GM21526 (cell line): ENCODE data around the gene MCMBP.
"Not testable (repeated sequence)": the region's sequence is repeated elsewhere in the genome, so short reads cannot be mapped to it uniquely, and the experiment has no call there.

ENCODE experiments used
- ATAC-seq: cut with Tn5 transposase; IDR thresholded peaks from one replicate; pipeline ENCODE4 v1.9.1; 2021; ENCODE audit warnings: moderate library complexity; ENCODE audit not compliant: unreplicated experiment, low FRiP score

Gene MCMBP

GRCh38 chr10:119883901-119884611 lies 11.4 kb upstream of the MCMBP start:
- ATAC-seq, result not testable (repeated sequence)

DNA sequence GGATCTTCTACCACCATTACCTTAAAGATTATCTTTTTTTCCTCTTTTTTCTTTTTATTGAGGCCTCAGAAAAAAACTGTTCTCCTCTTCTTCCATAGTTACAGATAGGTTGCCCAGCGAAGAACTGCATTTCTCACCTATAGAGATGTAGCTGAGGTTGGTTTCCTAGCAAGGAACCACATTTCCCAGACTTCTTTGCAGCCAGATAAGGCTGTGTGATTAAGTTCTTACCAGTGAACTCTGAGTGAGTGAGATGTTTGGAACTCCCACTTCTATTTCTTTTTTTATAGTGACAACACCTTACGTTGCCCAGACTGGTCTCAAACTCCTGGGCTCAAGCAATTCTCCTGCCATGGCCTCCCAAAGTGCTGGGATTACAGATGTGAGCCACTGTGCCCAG lies 5.9 kb upstream of the MCMBP start:
- ATAC-seq, result no peak

DNA sequence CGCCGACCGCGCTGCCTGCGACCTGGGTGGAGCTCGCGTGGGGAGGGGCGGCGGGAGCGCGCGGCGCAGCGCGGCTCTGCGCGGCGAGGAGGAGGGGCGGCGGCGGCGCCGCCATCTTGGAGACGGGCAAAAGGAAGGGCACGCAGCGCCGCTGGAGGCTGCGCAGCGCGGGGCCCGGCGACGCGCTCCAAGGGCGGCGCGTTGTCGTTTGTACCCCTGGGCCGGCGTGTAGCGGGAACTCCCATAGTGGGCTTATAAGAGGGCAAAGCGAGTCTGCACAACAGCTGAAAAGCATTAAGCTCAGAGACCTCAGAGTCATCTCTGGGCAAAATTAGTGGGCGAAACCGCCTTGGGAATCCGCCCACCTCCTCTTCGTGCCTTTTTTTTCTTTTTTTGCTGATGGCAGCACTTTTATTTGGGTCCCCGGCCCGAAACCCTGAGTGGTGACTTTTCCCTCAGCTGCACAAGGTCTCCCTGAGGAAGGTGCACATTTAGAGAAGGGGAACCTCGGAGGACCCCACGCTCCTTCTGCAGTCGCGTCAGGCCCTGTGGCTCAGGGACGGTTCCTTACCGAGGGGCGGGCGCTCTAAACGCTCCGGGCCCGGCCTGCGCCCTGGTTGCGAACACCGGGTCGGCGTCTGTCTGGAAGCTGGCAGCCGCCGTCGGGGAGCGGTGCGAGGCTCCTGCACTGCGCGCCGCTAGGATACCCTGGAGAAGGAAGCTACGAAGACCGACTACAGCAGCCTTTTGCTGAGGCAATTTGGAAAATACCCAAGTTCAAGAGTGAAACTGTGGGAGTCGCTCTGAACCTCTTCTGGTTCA lies 428 bp upstream of the MCMBP start:
- peak; percentile 88 for ATAC-seq

GRCh38 chr10:119871881-119872609 lies 598 bp downstream of the MCMBP start:
- ATAC-seq, result peak; percentile 39

DNA sequence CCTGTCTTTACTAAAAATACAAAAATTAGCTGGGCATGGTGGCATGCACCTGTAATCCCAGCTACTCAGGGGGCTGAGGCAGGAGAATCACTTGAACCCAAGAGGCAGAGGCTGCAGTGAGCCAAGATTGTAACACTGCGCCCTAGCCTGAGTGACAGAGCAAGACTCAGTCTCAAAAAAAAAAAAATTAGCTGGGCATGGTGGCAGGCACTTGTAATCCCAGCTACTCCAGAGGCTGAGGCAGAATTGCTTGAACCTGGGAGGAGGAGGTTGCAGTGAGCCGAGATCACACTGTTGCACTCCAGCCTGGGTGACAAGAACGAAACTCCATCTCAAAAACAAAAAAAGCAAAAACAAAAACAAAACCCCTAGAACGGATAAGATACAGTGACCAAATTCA lies 3.2 kb downstream of the MCMBP start:
- not testable (repeated sequence) for ATAC-seq

DNA sequence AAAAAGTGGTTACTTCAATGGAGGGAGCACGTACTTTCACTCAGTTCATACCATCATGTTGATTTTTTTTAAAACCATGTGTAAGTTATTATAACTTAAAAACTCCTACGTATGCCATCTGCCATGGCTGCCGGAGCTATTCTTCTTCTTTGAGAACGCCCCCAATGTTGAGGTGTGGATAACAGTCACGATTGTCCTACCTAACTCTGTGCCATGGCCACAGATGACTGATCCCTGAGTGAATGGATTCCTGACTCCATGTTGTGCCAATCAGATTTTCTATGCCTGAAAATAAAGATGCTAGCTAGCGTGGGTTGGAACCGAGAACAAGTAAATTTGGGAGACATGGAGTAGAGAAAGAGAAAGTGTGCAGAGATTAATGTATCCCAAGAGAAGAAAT lies 5.3 kb downstream of the MCMBP start:
- no peak for ATAC-seq

GRCh38 chr10:119865699-119866240 lies 6.9 kb downstream of the MCMBP start:
- ATAC-seq, result no peak

DNA sequence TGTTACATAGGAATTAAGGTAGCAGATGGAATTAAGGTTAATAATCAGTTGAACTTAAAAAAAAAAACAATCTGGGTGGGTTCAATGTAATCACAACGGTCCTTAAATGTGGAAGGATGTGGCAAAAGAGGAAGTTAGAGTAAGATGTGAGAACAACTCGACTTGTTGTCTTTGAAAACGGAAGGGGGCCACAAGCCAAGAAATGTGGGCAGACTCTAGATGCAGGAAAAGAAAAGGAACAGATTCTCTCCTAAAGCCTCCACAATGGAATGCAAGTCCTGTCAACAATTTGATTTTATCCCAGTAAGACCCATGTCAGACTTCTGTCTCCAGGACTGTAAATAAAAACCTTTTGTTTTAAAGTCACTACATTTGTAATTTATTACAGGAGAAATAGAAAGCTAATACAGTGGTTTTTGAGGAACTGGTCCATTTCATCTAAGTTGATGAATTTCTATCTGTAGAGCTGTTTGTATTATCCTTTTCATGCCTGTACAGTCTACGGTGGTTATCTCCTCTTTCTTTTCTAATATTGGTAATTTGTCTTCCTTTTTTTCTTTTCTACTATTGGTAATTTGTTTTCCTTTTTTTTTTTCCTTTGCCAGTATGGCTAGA lies 8.6 kb downstream of the MCMBP start:
- no peak for ATAC-seq

GRCh38 chr10:119862524-119862923 lies 10.1 kb downstream of the MCMBP start:
- ATAC-seq, result no peak

DNA sequence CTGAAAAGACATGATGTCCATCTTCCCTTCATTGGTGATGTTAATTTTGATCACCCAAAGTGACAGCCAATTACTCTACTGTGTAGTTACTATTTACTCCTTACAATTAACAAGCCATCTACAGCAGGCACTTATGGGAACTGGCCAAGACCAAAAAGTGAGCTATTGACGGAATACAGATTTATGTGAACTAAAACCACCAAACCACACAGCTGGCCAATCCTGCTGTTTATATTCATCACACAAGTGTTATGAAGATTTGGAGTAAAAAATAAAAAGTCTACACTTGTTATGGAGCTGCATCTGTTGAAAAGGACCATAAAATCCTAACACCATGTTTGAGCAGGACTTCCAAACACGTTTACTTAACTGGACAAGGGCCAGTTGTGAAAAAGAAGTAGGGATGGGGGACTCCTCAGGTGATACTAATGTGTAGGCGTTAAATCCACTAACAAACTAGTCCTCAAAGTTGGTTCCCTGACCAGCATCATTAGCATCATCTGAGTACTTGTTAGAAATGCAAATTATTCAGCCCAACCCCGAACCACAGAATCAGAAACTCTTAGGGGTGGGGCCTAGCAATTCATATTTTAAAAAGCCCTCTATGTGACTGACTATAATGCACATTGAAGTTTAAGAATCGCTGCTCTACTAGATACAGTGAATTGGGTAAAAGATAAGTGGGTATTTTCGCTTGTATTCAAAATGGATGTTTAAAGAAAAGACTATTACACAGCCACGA lies 11.6 kb downstream of the MCMBP start:
- no peak for ATAC-seq

GRCh38 chr10:119859420-119860258 lies 13.0 kb downstream of the MCMBP start:
- no peak for ATAC-seq

GRCh38 chr10:119858063-119858462 lies 14.6 kb downstream of the MCMBP start:
- no peak for ATAC-seq

- no peak for ATAC-seq
These were observed 19.1 kb downstream of the MCMBP start for GRCh38 chr10:119853574-119853973.

GRCh38 chr10:119852822-119853221 lies 19.8 kb downstream of the MCMBP start:
- no peak for ATAC-seq

DNA sequence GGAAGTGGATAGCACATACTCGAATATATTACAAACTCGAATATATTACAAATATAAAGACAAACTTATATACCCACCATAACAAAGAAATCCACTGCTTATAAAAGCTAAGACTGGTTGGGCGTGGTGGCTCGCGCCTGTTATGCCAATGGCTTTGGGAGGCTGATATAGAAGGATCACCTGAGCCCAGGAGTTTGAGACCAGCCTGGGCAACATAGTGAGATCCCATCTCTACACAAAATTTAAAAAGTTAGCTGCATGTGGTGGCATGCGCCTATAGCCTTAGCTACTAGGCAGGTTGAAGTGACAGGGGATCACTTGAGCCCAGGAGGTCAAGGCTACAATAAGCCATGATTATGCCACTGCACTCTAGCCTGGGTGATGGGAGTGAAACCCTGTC lies 20.4 kb downstream of the MCMBP start:
- ATAC-seq, result no peak

- ATAC-seq, result no peak
These were observed 22.7 kb downstream of the MCMBP start for GRCh38 chr10:119849944-119850343.

DNA sequence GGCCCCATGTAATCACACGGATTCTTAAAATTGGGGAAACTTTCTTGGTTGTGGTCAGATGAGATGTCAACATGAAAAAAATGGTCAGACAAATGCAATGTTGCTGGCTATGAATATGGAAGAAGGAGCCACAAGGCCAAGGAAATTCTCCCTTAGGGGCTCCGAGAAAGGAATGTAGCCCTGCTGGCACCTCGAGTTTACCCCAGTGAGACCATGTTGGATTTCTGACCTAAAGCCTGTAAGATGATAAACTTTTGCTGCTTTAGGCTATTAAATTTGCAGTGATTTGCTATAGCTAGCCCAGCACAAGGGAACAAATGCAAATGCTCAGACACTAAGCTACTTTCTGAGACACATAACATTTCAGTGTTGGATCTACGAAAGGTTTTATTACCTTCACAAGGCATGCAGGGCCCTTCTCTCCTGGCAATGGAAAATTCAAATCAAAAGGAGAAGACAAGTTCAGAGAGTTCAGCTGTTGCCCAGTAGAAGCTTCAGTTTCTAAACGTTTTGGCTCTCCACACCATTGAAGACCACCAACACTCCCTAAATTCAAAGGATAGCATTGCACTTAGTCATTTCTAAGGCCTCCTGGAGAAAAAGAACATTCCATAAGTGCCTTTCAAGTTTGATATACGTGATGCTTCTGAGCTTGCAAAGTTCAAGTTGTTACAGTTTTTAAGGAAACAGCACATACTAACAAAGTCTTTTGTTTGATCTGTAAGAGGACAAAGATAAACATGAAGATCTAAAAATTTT lies 23.4 kb downstream of the MCMBP start:
- no peak for ATAC-seq

DNA sequence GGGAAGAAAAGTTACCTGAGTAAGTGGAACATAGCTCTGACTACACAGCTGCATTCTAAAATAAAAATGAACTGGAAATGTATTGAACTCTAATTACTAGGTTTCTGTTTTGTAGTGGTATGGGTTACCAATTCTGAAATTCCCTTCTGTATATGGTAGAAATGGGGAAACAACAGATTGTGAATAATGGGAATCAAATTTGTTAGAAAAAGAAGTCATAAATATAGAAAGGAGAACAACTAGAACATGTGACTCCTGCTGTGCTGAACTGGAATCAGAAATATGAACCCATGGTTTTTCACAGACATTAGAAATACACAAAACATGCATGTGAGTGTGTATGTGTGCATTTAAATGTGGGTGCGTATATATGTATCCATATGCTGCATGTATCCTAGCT lies 27.0 kb downstream of the MCMBP start:
- ATAC-seq, result no peak
